Measurements from ENCODE around the gene PRKN.

PRKN gene

GRCh38 chr6:161716176-161716575, 1011.4 kb downstream of the PRKN start:
- Histone ChIP-seq H3K27ac (replicated peaks) (no peak overlapping the region), H3K27me3 (ENCODE audit: insufficient read depth, poor library complexity, severe bottlenecking) (no peaks in the 10 kb centered on the region), H3K4me3 (replicated peaks; ENCODE audit: insufficient read depth, low read length) (no peak overlapping the region)
- no peak for TF ChIP-seq CTCF (IDR thresholded peaks at IDR 0.05; ENCODE audit: insufficient read depth, low read length)
- TF ChIP-seq SPI1 (IDR thresholded peaks at IDR 0.05; ENCODE audit: borderline replicate concordance, low read depth): no peak
- TF ChIP-seq REST (IDR thresholded peaks at IDR 0.05; ENCODE audit: insufficient replicate concordance, low read depth): no peak
- TF ChIP-seq GABPA (IDR thresholded peaks at IDR 0.05; ENCODE audit: low read depth): no peak
- TF ChIP-seq POLR2AphosphoS5 (IDR thresholded peaks at IDR 0.05; ENCODE audit: low read depth): no peak
- DNase-seq (ENCODE audit: low read depth in 1 of 2, low spot score in 1 of 2): no peak

GRCh38 chr6:161711938-161712337, 1015.6 kb downstream of the PRKN start:
- no peak overlapping the region for H3K4me3 ChIP-seq (replicated peaks; ENCODE audit: insufficient read depth, low read length)
- no peak for TF ChIP-seq SPI1 (IDR thresholded peaks at IDR 0.05; ENCODE audit: borderline replicate concordance, low read depth)
- no peak for TF ChIP-seq REST (IDR thresholded peaks at IDR 0.05; ENCODE audit: insufficient replicate concordance, low read depth)
- no peak for TF ChIP-seq POLR2AphosphoS5 (IDR thresholded peaks at IDR 0.05; ENCODE audit: low read depth)
- TF ChIP-seq CTCF (IDR thresholded peaks at IDR 0.05; ENCODE audit: insufficient read depth, low read length): no peak
- TF ChIP-seq GABPA (IDR thresholded peaks at IDR 0.05; ENCODE audit: low read depth): no peak
- no peaks in the 10 kb centered on the region for H3K27me3 ChIP-seq (ENCODE audit: insufficient read depth, poor library complexity, severe bottlenecking)
- H3K27ac ChIP-seq (replicated peaks): no peak overlapping the region
- DNase-seq (ENCODE audit: low read depth in 1 of 2, low spot score in 1 of 2): no peak

- H3K4me3 ChIP-seq (replicated peaks; ENCODE audit: insufficient read depth, low read length): no peak overlapping the region
- DNase-seq (ENCODE audit: low read depth in 1 of 2, low spot score in 1 of 2): no peak
- TF ChIP-seq POLR2AphosphoS5 (IDR thresholded peaks at IDR 0.05; ENCODE audit: low read depth): no peak
- no peak for TF ChIP-seq GABPA (IDR thresholded peaks at IDR 0.05; ENCODE audit: low read depth)
- TF ChIP-seq CTCF (IDR thresholded peaks at IDR 0.05; ENCODE audit: insufficient read depth, low read length): no peak
- TF ChIP-seq SPI1 (IDR thresholded peaks at IDR 0.05; ENCODE audit: borderline replicate concordance, low read depth): no peak
- TF ChIP-seq REST (IDR thresholded peaks at IDR 0.05; ENCODE audit: insufficient replicate concordance, low read depth): no peak
- no peak overlapping the region for H3K27ac ChIP-seq (replicated peaks)
- H3K27me3 ChIP-seq (ENCODE audit: insufficient read depth, poor library complexity, severe bottlenecking): no peaks in the 10 kb centered on the region
Measured at GRCh38 chr6:161711515-161711914, 1016.1 kb downstream of the PRKN start.
